Measurements from ENCODE around the gene FAM200A.
"Not testable (repeated sequence)": the region's sequence is repeated elsewhere in the genome, so short reads cannot be mapped to it uniquely, and the experiment has no call there.

GRCh38 chr7:99549545-99549944 lies 2.4 kb downstream of the FAM200A start:
- not testable (repeated sequence) for TF ChIP-seq CTCF (IDR thresholded peaks at IDR 0.05 in 4 of 5, conservative IDR thresholded peaks at IDR 0.05 in 1 of 5); POLR2A (IDR thresholded peaks at IDR 0.05)
